ENCODE data around the gene NEURL3. TPM values are rescaled to one million over a fixed set of nuclear protein-coding genes. Genes with fewer than 3 reads are reported as not detected.
A peak's percentile ranks its signal among the peaks of the same experiment; 100 is the strongest.

Gene NEURL3
- total and polyA plus RNA-seq, 2 donors (not counting 3 experiments of a cell fraction or from before 2014, with no cell fraction given): not detected

DNA sequence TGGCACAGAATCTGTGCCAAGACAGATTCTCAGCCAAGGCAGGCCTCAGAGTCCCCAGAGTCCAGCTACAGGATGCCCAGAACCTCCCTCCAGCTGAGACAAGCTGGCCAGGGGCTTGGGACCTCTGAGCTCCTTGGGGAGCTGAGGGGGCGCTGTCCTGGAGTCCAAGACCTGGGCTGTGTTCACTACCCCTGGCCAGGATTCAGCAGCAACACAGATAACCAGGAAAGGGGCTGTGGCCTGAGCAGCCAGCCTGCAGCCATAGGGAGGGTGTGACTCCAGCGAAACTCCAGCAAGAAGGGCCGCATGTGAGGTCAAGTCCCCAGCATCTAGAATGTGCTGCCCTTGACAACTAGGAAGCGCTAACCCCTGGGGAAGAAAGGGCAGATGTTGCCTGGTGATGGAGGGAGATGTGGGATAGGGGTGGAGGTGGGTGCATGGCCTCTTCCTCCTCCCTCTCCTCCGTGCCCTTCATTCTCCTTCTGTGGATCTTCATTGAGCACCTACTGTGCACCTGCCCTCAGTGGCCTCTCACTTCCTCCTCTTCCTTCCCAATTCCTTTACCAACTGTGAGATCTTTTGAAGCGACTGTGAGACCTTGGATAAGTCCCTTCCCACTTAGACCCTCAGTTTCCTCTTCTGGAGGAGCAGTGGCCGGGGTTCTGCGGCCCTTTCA is 23.7 kb upstream of the NEURL3 start:
- TF ChIP-seq FOS (IDR thresholded peaks at IDR 0.05; ENCODE audit: borderline replicate concordance, insufficient read depth, low read length): no peak
- TF ChIP-seq, protein P1, sequence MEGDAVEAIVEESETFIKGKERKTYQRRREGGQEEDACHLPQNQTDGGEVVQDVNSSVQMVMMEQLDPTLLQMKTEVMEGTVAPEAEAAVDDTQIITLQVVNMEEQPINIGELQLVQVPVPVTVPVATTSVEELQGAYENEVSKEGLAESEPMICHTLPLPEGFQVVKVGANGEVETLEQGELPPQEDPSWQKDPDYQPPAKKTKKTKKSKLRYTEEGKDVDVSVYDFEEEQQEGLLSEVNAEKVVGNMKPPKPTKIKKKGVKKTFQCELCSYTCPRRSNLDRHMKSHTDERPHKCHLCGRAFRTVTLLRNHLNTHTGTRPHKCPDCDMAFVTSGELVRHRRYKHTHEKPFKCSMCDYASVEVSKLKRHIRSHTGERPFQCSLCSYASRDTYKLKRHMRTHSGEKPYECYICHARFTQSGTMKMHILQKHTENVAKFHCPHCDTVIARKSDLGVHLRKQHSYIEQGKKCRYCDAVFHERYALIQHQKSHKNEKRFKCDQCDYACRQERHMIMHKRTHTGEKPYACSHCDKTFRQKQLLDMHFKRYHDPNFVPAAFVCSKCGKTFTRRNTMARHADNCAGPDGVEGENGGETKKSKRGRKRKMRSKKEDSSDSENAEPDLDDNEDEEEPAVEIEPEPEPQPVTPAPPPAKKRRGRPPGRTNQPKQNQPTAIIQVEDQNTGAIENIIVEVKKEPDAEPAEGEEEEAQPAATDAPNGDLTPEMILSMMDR (IDR thresholded peaks at IDR 0.05; ENCODE audit: extremely low read depth in 1 of 2, insufficient read depth in 1 of 2, low read depth in 1 of 2, low read length in 2 of 2): peak in 1 of 2 donors; percentile 8
- Histone ChIP-seq H3K79me2 (ENCODE audit: control insufficient read depth, insufficient read depth, low read length) (no peaks in the 10 kb centered on the region), H3K9ac (replicated peaks; ENCODE audit: extremely low read depth, insufficient read depth, low read length) (peak overlapping the region; percentile 62), H3K27ac (ENCODE audit: insufficient read depth, low read depth, low read length) (peak overlapping the region; percentile 50), H4K20me1 (replicated peaks; ENCODE audit: control insufficient read depth, extremely low read depth, insufficient read depth, low read length) (no peaks in the 10 kb centered on the region), H3K4me1 (ENCODE audit: control insufficient read depth, extremely low read depth, insufficient read depth, low read length) (peaks cover 36% of the 10 kb centered on the region), H3K9me3 (replicated peaks; ENCODE audit: control insufficient read depth, insufficient read depth, low read length) (no peaks in the 10 kb centered on the region), H3K36me3 (ENCODE audit: control insufficient read depth in 2 of 2, extremely low read depth in 1 of 2, insufficient read depth in 2 of 2, low read length in 2 of 2) (no peaks in the 10 kb centered on the region), H3K9me1 (replicated peaks; ENCODE audit: control insufficient read depth, extremely low read depth, insufficient read depth, low read length) (no peaks in the 10 kb centered on the region), H2AFZ (ENCODE audit: low read depth, low read length) (peak overlapping the region; percentile 65), H3K27me3 (ENCODE audit: control insufficient read depth in 2 of 2, insufficient read depth in 2 of 2, low read length in 2 of 2) (no peaks in the 10 kb centered on the region), H3K4me2 (ENCODE audit: insufficient read depth, low read length) (peak overlapping the region; percentile 80), H3K4me3 (replicated peaks in 1 of 3; ENCODE audit: insufficient read depth in 1 of 3, low read depth in 1 of 3, low read length in 3 of 3) (no peak overlapping the region)
- intact Hi-C loops (cut with micrococcal nuclease): loop anchor here (1.0 to 5.0 kb wide), 3 partner anchors 20 to 213 kb away; partner anchors contain the start of gene LMAN2L
- no TSS peak for BruUV-seq (replicated peaks)
- FAIRE-seq (peak; percentile 48), DNase-seq (ENCODE audit: low read depth, low spot score) (no peak)
- dilution Hi-C loops (cut with MboI; ENCODE audit: extremely low pct_ligation_motif_present, low sequenced_read_pairs): no loop called here
- CTCF ChIA-PET: interaction anchor here (0.6 to 3.6 kb wide), 12 partner anchors 9 to 536 kb away, joined by 3 to 101 read pairs (median 5); partner anchors contain the start of genes ARID5A and CNNM3
- POLR2A ChIA-PET: interaction anchor here (1.4 kb wide), 1 partner anchor 8 kb away, joined by 7 read pairs; no protein-coding TSS in a partner anchor

Data from endothelial cell of umbilical vein (primary cell).